Measurements from ENCODE around the gene ZCCHC2.

The ZCCHC2 gene

GRCh38 chr18:62510789-62511188, 12.0 kb upstream of the ZCCHC2 start:
- no peak for DNase-seq (ENCODE audit: low spot score)

GRCh38 chr18:62512532-62512931, 10.3 kb upstream of the ZCCHC2 start:
- DNase-seq (ENCODE audit: low spot score) = no peak

- no peak for DNase-seq (ENCODE audit: low spot score)
These were observed 9.8 kb upstream of the ZCCHC2 start for GRCh38 chr18:62512996-62513395.

- no peak for DNase-seq (ENCODE audit: low spot score)
These were observed 8.3 kb upstream of the ZCCHC2 start for GRCh38 chr18:62514570-62514969.

- no peak for DNase-seq (ENCODE audit: low spot score)
These were observed 6.6 kb upstream of the ZCCHC2 start for GRCh38 chr18:62516242-62516641.

GRCh38 chr18:62518460-62519375, 4.1 kb upstream of the ZCCHC2 start:
- DNase-seq (ENCODE audit: low spot score) = no peak

- DNase-seq (ENCODE audit: low spot score) = no peak
These were observed 3.1 kb upstream of the ZCCHC2 start for GRCh38 chr18:62519684-62520083.

- DNase-seq (ENCODE audit: low spot score) = no peak
These were observed 1.7 kb upstream of the ZCCHC2 start for GRCh38 chr18:62521082-62521481.

- DNase-seq (ENCODE audit: low spot score) = peak; percentile 6
These were observed 1.2 kb upstream of the ZCCHC2 start for GRCh38 chr18:62521593-62521992.

- DNase-seq (ENCODE audit: low spot score) = peak; percentile 13
These were observed 684 bp upstream of the ZCCHC2 start for GRCh38 chr18:62522178-62522503.

GRCh38 chr18:62523255-62523588, 397 bp downstream of the ZCCHC2 start:
- no peak for DNase-seq (ENCODE audit: low spot score)

GRCh38 chr18:62523631-62524439, 1.0 kb downstream of the ZCCHC2 start:
- peak; percentile 56 for DNase-seq (ENCODE audit: low spot score)

GRCh38 chr18:62524440-62525200, 1.8 kb downstream of the ZCCHC2 start:
- peak; percentile 67 for DNase-seq (ENCODE audit: low spot score)

GRCh38 chr18:62525608-62526007, 2.8 kb downstream of the ZCCHC2 start:
- peak; percentile 63 for DNase-seq (ENCODE audit: low spot score)

- peak; percentile 86 for DNase-seq (ENCODE audit: low spot score)
These were observed 3.5 kb downstream of the ZCCHC2 start for GRCh38 chr18:62526098-62527025.

GRCh38 chr18:62529597-62529996, 6.8 kb downstream of the ZCCHC2 start:
- DNase-seq (ENCODE audit: low spot score) = no peak

GRCh38 chr18:62531078-62531477, 8.3 kb downstream of the ZCCHC2 start:
- DNase-seq (ENCODE audit: low spot score) = no peak

GRCh38 chr18:62531931-62532330, 9.1 kb downstream of the ZCCHC2 start:
- DNase-seq (ENCODE audit: low spot score) = no peak

- DNase-seq (ENCODE audit: low spot score) = no peak
These were observed 13.2 kb downstream of the ZCCHC2 start for GRCh38 chr18:62536005-62536404.

GRCh38 chr18:62537042-62537894, 14.4 kb downstream of the ZCCHC2 start:
- DNase-seq (ENCODE audit: low spot score) = no peak

- DNase-seq (ENCODE audit: low spot score) = no peak
These were observed 15.1 kb downstream of the ZCCHC2 start for GRCh38 chr18:62537946-62538345.
